SU-DHL-6 (cell line): ENCODE results near the gene TOR1AIP1.

Experiments
- H2AFZ ChIP-seq: fragments of 200-600 bp; sonication (generic); 2 replicates; pipeline ENCODE4 v1.6.1; 2014; ENCODE audit warnings: low read depth, mild to moderate bottlenecking, moderate library complexity, mixed read lengths, antibody characterized with exemption, low read length; ENCODE audit not compliant: severe bottlenecking
- H3F3A ChIP-seq: fragments of 200-600 bp; shearing (Covaris generic); 2 replicates; pipeline ENCODE4 v1.6.0; 2016; ENCODE audit warnings: antibody characterized with exemption, mild to moderate bottlenecking; ENCODE audit not compliant: insufficient read depth
- H3K27ac ChIP-seq: fragments of 200-600 bp; sonication (generic); 2 replicates; pipeline ENCODE4 v1.5.1; 2016; ENCODE audit warnings: low read depth, mild to moderate bottlenecking, low read length, moderate library complexity, mixed read lengths
- H3K27me3 ChIP-seq: fragments of 200-600 bp; sonication (generic), shearing (Covaris generic); 2 replicates; pipeline ENCODE4 v1.6.0; 2014; ENCODE audit warnings: mild to moderate bottlenecking, low read length
- H3K36me3 ChIP-seq: fragments of 200-600 bp; sonication (generic); 2 replicates; pipeline ENCODE4 v1.6.1; 2014; ENCODE audit warnings: mild to moderate bottlenecking, low read length, mixed read lengths
- H3K4me2 ChIP-seq: fragments of 300-600, 200-600 bp; shearing (Covaris generic), sonication (generic); 2 replicates; pipeline ENCODE4 v1.6.0; 2014; ENCODE audit warnings: low read length, low read depth, mild to moderate bottlenecking; ENCODE audit not compliant: poor library complexity, severe bottlenecking
- H3K4me3 ChIP-seq: fragments of 200-600 bp; sonication (generic); 2 replicates; pipeline ENCODE4 v1.5.1; 2014; ENCODE audit warnings: antibody characterized with exemption, low read length, mild to moderate bottlenecking, mixed read lengths; ENCODE audit not compliant: insufficient read depth, poor library complexity, severe bottlenecking
- H3K79me2 ChIP-seq: fragments of 200-600 bp; sonication (generic); 2 replicates; pipeline ENCODE4 v1.6.1; 2014; ENCODE audit warnings: mild to moderate bottlenecking, low read length, moderate library complexity; ENCODE audit not compliant: insufficient read depth
- H3K9ac ChIP-seq: fragments of 200-600 bp; sonication (generic); 2 replicates; pipeline ENCODE4 v1.7.0; 2014; ENCODE audit warnings: mild to moderate bottlenecking, low read length
- H3K9me2 ChIP-seq: fragments of 200-600 bp; sonication (generic); replicated peaks from 2 replicates; pipeline ENCODE4 v1.6.1; 2014; ENCODE audit warnings: low read length; ENCODE audit not compliant: insufficient read depth
- H3K9me3 ChIP-seq: fragments of 200-600 bp; sonication (generic); 2 replicates; pipeline ENCODE4 v1.6.1; 2014; ENCODE audit warnings: low read length, mixed read lengths; ENCODE audit not compliant: insufficient read depth
- H4K20me1 ChIP-seq: fragments of 200-600 bp; sonication (generic); 2 replicates; pipeline ENCODE4 v1.6.1; 2014; ENCODE audit warnings: low read depth, mild to moderate bottlenecking, antibody characterized with exemption, low read length, moderate library complexity, mixed read lengths
- CTCF ChIP-seq: fragments of 200-600 bp; sonication (generic); IDR thresholded peaks from one replicate; pipeline ENCODE4 v1.5.1; 2017; ENCODE audit warnings: antibody characterized with exemption, mild to moderate bottlenecking, low read length, moderate library complexity; ENCODE audit not compliant: insufficient read depth, poor library complexity, severe bottlenecking
- EZH2phosphoT487 ChIP-seq: fragments of 200-600 bp; sonication (generic), shearing (Covaris generic); conservative IDR thresholded peaks from 2 replicates; pipeline ENCODE4 v1.6.1; 2018; ENCODE audit warnings: mild to moderate bottlenecking, antibody characterized with exemption, low read length, moderate library complexity, mixed read lengths

Gene TOR1AIP1

GRCh38 chr1:179930867-179931266 is 48.8 kb downstream of the TOR1AIP1 start:
- no peaks in the 10 kb centered on the region for H3K9me3 ChIP-seq
- H3K79me2 ChIP-seq: no peaks in the 10 kb centered on the region
- H3K4me2 ChIP-seq: no peak overlapping the region
- H2AFZ ChIP-seq: no peak overlapping the region
- no peak overlapping the region for H3K27ac ChIP-seq
- H3K36me3 ChIP-seq: no peaks in the 10 kb centered on the region
- H3K9ac ChIP-seq: no peak overlapping the region
- H3F3A ChIP-seq: no peaks in the 10 kb centered on the region
- no peaks in the 10 kb centered on the region for H3K9me2 ChIP-seq
- TF ChIP-seq CTCF (no peak), EZH2phosphoT487 (no peak)
- H4K20me1 ChIP-seq: no peaks in the 10 kb centered on the region
- no peak overlapping the region for H3K4me3 ChIP-seq
- no peaks in the 10 kb centered on the region for H3K27me3 ChIP-seq

GRCh38 chr1:179933219-179933618 is 51.1 kb downstream of the TOR1AIP1 start:
- H3K9me3 ChIP-seq: no peaks in the 10 kb centered on the region
- H3K4me3 ChIP-seq: no peak overlapping the region
- H4K20me1 ChIP-seq: no peaks in the 10 kb centered on the region
- H3K9me2 ChIP-seq: no peaks in the 10 kb centered on the region
- no peak overlapping the region for H3K27ac ChIP-seq
- H3K27me3 ChIP-seq: no peaks in the 10 kb centered on the region
- no peaks in the 10 kb centered on the region for H3K79me2 ChIP-seq
- no peak overlapping the region for H3K4me2 ChIP-seq
- H3K9ac ChIP-seq: no peak overlapping the region
- TF ChIP-seq CTCF (no peak), EZH2phosphoT487 (no peak)
- H3F3A ChIP-seq: no peaks in the 10 kb centered on the region
- H2AFZ ChIP-seq: no peak overlapping the region
- H3K36me3 ChIP-seq: no peaks in the 10 kb centered on the region

GRCh38 chr1:179935909-179936496 is 53.9 kb downstream of the TOR1AIP1 start:
- no peak overlapping the region for H3K27ac ChIP-seq
- H3K79me2 ChIP-seq: no peaks in the 10 kb centered on the region
- H3F3A ChIP-seq: no peaks in the 10 kb centered on the region
- no peak overlapping the region for H3K4me2 ChIP-seq
- H3K4me3 ChIP-seq: no peak overlapping the region
- H3K9ac ChIP-seq: no peak overlapping the region
- no peaks in the 10 kb centered on the region for H3K9me3 ChIP-seq
- H3K36me3 ChIP-seq: no peaks in the 10 kb centered on the region
- no peaks in the 10 kb centered on the region for H4K20me1 ChIP-seq
- H3K27me3 ChIP-seq: no peaks in the 10 kb centered on the region
- H2AFZ ChIP-seq: no peak overlapping the region
- H3K9me2 ChIP-seq: no peaks in the 10 kb centered on the region
- no peak for TF ChIP-seq CTCF
- no peak for TF ChIP-seq EZH2phosphoT487
